GM18502 (cell line): Measurements from ENCODE around the gene MIOX.
"Not testable (repeated sequence)": the region's sequence is repeated elsewhere in the genome, so short reads cannot be mapped to it uniquely, and the experiment has no call there.

Source experiments
- ATAC-seq: cut with Tn5 transposase; IDR thresholded peaks from one replicate; pipeline ENCODE4 v1.9.1; 2021; ENCODE audit warnings: mild to moderate bottlenecking; ENCODE audit not compliant: unreplicated experiment, poor library complexity

The MIOX gene

GRCh38 chr22:50526108-50526833 lies 39.6 kb downstream of the MIOX start:
- ATAC-seq, result peak; percentile 31

DNA sequence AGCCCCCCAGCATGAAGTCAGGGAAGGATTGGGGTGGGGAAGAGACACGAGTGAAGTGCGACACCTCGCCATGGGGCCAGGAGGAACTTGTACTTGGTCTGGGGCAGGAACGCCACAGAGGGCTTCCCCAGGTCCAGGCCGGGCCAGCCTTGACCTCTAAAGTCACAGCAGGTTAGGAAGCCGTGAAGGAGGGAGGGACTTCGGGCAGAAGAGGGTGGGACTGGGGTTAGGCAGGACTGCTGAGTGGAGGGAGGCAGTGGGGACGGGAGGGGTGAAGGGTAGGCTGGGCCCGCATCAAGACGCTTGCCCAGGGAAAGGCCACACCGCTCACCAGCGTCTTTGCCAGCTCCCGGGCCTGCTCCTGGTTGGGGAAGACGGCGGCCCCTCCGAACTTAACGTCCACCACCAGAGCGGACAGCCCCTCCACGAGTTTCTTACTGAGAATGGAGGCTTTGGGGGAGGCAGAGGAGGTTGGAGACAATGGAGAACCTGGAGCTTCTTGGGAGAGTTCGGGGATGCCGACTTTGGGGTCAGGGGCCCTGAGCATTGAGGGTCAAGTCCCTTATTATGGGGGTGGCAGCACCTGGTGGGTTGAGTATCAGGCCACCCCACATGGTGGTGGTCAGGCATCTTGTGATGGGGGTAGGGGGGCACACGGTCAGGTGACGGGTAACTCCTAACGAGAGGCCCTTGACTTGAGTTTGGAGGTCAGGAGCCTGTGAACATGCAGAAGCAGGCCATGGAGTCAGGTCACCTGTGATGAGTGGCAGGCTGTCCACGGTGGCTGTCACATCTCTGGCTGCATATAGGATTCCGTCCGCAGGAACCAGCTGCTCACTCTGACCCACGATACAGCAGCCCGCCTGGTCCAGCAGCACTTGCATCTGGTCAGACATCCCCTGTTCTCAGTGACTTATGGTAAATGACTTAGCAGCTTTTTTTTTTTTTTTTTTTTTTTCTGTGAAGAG lies 40.5 kb downstream of the MIOX start:
- ATAC-seq, result no peak

- no peak for ATAC-seq
Measured at GRCh38 chr22:50527921-50528681, 41.4 kb downstream of the MIOX start.

GRCh38 chr22:50528682-50529415 lies 42.2 kb downstream of the MIOX start:
- ATAC-seq, result no peak

DNA sequence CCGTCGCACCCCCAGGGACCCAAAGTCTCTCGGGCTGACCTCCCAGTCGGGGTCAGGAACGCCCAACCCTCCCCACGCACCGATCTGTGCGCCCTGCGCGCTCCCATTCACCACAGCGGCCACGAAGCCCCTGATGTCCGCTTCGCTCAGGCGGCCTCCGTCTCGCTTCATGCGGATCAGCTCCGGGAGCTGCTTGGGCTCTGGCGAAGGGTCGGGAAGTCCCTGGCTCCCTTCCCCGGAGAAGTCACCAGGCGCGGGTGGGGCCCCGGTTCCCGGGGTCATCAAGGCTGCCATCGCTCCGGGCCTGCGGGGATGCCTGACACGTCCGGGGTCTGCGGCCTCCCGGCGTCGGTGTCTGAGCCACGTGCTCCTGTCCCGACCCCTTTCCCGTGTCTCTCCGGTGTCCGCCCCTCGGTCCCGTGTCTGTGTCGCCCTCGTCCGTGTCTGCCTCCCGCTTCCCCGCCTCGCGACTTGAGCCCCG lies 42.8 kb downstream of the MIOX start:
- no peak for ATAC-seq

- peak; percentile 24 for ATAC-seq
Measured at GRCh38 chr22:50529897-50530579, 43.4 kb downstream of the MIOX start, which contains the start of gene TYMP. TSS of gene TYMP (minus strand) at chr22:50530012. CDS start at chr22:50529709, 303 bp downstream.

GRCh38 chr22:50530580-50530876 lies 43.9 kb downstream of the MIOX start:
- ATAC-seq, result no peak

DNA sequence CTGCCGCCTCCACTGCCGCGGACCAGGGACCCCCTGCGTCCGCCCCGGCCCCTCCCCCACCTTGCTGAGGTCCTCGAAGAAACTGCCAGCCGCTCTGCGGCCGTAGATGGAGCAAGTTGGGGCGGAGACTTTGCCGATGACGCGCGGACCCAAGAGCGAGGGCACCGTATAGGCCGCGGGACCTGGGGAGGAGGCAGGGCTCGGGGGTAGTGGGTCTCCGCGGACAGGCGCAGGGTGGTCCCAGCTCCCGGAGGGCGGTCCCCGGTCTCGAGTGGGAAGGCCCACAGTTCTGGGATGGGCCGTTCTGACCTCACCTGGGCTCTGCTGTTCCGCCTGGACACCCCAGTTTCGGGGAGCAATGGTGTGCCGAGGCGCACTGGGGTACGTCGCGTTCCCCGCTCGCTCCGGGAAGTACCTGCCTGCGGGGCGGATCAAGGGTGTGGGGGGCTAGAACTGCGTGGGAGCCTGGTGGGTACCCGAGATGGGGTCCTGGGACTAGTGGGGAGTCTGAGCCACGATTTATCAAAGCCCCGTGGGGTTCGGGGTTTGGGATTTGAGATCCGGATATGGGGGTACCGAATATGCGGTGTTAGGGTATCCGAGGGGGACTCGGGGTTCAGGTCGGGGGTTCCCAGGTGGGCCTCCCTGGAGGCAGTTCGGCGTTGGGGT lies 44.4 kb downstream of the MIOX start:
- ATAC-seq, result no peak

DNA sequence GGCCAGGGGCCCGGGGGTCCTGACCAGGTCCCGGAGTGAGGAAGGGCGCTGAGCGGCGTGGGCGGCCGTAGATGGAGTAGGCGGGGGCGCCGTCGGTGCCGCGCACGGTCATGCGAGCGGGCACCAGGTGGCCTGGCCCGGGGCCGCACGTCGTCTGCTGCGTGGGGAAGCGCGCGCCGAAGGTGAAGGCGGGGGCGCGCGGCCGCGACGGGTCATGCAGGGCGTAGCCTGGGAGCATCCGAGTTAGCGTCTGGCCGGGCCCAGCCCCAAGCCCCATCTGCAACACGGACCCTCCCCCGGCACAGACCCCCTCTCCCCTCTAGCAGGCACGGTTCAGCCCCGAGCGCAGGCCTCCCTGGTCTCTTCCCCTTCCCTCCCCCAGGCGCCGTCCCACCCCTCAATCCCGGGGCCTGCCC lies 44.9 kb downstream of the MIOX start:
- no peak for ATAC-seq

DNA sequence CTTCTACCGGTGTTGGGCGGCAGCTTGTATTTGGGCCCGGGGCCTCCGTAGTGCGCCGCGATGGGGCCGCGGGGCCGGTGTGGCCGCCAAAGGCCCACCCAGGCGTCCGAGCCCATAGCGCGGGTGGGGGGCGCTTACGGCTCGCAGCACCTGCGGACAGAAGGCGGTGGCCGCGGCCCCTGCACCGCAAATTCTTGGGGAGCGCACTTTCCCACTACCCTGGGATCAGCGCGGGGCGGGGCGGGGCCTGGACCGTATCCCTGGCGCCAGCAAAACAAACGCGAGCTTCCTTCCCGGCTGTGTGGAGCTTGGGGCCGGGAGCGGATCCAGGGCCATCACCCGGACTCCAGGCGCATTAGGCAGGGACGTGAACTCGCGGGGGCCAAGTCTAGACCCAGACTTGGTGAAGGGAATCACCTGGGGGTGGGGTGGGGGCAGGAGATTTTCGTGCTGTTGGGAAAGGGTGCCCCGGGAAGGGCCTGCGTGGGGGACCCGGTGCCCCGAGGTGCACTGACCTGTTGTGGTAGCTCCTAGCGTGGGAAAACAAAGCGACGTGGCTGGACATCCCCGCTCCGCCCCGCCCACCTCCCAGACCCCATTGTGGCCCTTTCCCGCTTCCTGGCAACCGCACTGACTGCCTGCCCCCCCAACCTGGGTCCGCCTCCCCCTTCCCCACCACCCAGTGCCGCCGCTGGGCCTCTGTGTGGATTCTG lies 45.5 kb downstream of the MIOX start:
- no peak for ATAC-seq

DNA sequence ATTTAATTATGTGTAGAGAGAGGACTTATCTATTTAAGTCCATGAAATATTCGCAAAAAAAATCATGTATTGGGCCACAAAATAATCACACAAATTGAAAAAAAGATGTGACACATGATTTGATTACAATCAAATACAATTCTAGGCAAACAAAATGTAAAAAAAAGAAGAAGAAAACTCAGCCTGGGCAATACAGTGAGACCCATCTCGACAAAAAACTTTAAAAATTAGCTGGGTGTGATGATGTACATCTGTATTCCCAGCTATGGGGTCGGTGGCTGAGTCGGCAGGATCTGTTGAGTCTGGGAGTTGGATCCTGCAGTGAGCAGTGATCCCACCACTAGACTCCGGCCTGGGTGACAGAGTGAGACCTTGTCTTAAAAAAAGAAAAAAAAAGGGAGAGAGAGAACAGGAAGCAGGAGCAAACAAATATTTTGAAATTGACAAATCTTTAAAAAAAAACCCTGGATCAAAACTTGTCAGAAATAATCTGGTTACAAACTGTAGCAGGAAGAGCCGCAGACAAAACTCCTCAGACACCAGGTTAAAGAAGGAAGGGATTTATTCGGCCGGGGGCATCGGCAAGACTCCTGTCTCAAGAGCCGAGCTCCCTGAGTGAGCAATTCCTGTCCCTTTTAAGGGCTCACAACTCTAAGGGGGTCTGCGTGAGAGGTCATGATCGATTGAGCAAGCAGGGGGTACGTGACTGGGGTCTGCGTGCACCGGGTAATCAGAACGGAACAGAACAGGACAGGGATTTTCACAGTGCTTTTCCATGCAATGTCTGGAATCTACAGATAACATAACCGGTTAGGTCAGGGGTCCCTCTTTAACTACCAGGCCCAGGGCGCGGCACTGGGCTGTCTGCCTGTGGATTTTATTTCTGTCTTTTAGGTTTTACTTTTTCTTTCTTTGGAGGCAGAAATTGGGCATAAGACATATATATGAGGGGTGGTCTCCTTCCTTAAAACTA lies 46.5 kb downstream of the MIOX start:
- no peak for ATAC-seq

DNA sequence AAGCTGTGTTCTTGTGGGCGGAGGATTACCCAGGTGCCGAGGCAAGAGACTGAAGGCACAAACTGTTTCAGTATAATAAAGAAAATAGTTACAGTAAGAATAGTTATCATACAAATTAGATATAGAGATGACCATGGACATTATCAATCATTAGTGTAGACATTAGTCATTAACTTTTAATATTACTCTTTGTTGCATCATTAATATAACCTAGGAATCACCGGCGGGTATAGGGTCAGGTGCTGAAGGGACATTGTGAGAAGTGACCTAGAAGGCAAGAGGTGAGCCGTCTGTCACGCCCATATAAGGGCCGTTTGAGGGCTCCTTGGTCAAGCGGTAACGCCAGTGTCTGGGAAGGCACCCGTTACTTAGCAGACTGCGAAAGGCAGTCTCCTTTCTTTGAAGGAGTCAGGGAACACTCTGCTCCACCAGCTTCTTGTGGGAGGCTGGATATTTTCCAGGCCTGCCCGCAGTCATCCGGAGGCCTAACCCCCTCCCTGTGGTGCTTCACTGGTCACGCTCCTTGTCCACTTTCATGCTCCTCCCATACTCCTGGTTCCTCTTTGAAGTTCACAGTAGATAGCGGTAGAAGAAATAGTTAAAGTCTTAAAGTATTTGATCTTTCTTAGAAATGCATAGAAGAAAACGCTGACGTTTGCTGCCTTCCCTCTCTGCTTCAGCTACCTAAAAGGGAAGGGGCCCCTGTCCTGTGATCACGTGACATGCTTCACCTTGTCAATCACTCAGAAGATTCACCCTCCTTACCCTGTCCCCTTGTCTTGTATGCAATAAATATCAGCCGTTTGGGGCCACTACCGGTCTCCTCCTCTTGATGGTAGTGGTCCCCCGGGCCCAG lies 47.4 kb downstream of the MIOX start:
- not testable (repeated sequence) for ATAC-seq

GRCh38 chr22:50535113-50535512 lies 48.5 kb downstream of the MIOX start:
- ATAC-seq, result no peak

DNA sequence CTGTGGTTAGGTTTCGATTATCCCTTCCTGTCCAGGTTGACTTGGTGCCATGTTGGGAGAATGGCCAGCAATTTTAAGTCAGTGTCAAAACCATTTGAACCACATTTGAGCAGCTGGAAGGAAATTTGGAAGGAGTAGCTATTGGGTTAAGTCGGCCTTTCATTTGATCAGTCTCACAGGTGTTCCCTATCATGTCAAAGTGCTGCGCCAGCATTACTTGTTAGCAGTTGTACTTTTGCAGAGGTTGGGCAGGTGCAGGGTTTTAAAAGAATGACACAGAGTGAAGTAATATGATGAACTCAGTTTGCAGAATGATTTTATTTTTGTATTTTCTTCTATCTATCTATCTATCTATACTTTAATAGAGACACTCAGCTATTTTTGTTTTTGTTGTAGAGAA lies 49.6 kb downstream of the MIOX start:
- ATAC-seq, result no peak

DNA sequence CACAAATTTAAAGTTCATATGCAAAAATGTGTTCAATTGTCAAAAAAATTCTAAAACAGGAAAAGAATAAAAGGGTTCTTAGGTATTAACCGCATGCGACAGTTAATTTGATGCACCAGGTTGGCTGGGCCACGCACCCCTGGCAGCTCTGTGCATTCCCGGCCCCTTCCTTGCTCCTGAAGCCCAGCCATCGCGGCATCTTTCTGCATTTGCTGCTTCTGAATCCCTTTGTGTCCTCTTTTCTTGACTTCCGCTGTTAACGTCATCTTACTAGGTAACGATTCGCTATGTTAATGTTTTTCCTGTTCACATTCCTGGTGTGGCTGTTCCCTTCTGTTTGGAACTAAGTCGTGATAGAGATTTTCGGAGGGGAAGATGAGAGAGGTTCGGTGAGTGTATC lies 51.1 kb downstream of the MIOX start:
- no peak for ATAC-seq
